B cell (primary cell): ENCODE data around the gene BANF2. TPM values are rescaled to one million over a fixed set of nuclear protein-coding genes. Genes with fewer than 3 reads are reported as not detected.
"Not testable (repeated sequence)": the region's sequence is repeated elsewhere in the genome, so short reads cannot be mapped to it uniquely, and the experiment has no call there.

ENCODE experiments used
- ATAC-seq: fragments of 200-7000 bp; cut with Tn5 transposase; one replicate; pipeline ENCODE4 v1.10.0; 2021; ENCODE audit warnings: low read depth, mild to moderate bottlenecking, moderate number of reproducible peaks, moderate library complexity
- CTCF ChIA-PET: fragments of 350-600 bp; sonication (Branson Sonifier 250); formaldehyde crosslinking; loops from one replicate; lab custom pipeline; 2021; ENCODE audit warnings: antibody characterized with exemption, inconsistent platforms; lab: Charles Lee
- POLR2A ChIA-PET: fragments of 350-600 bp; sonication (Branson Sonifier 250); formaldehyde crosslinking; loops from one replicate; lab custom pipeline; 2021; ENCODE audit warnings: antibody characterized with exemption; lab: Charles Lee
- DNase-seq: peaks from one replicate; pipeline ENCODE4 v3.0.0; 2013
- H2AFZ ChIP-seq: 2 replicates; pipeline ENCODE4 v1.6.1; 2012; ENCODE audit warnings: mild to moderate bottlenecking, low read depth, low read length; ENCODE audit not compliant: insufficient read depth, poor library complexity, severe bottlenecking
- H3K27ac ChIP-seq, 2 donors: 1 replicate in 1 of 2; 2 replicates in 1 of 2; pipeline ENCODE4 v1.5.1; 2012 to 2013; ENCODE audit warnings: low read length in 2 of 2, mild to moderate bottlenecking in 2 of 2, moderate library complexity in 1 of 2
- H3K27me3 ChIP-seq, 4 experiments: fragments of 200-600 bp in 1 of 4; sonication (generic) in 1 of 4; replicated peaks in 1 of 4; 1 replicate in 2 of 4; 2 replicates in 2 of 4; pipeline versions ENCODE4 v1.6.1 to v1.7.0; 2013 to 2016; ENCODE audit warnings: low read length in 3 of 4, mild to moderate bottlenecking in 2 of 4, mixed read lengths in 1 of 4, moderate library complexity in 1 of 4; ENCODE audit not compliant: insufficient read depth in 4 of 4, control insufficient read depth in 3 of 4; ENCODE audit errors: control extremely low read depth in 1 of 4
- H3K36me3 ChIP-seq, 2 experiments: replicated peaks in 1 of 2; 1 replicate in 1 of 2; 2 replicates in 1 of 2; pipeline versions ENCODE4 v1.6.1 to v1.7.1; 2013; ENCODE audit warnings: low read length in 1 of 2; ENCODE audit not compliant: insufficient read depth in 2 of 2, control insufficient read depth in 1 of 2; ENCODE audit errors: control extremely low read depth in 1 of 2, extremely low read depth in 1 of 2
- H3K4me1 ChIP-seq, 2 donors: fragments of 200-600 bp in 1 of 2; sonication (generic) in 1 of 2; 1 replicate in 1 of 2; 2 replicates in 1 of 2; pipeline versions ENCODE4 v1.5.1 to v1.6.1; 2013 to 2017; ENCODE audit warnings: low read length in 2 of 2; ENCODE audit not compliant: control insufficient read depth in 2 of 2, insufficient read depth in 2 of 2
- H3K4me2 ChIP-seq: replicated peaks from 2 replicates; pipeline ENCODE3; 2012; ENCODE audit warnings: mild to moderate bottlenecking, low read depth, low read length; ENCODE audit not compliant: poor library complexity, severe bottlenecking
- H3K4me3 ChIP-seq, 5 experiments: fragments of 200-600 bp in 1 of 5; sonication (generic) in 1 of 5; 1 replicate in 3 of 5; 2 replicates in 2 of 5; pipeline versions ENCODE4 v1.5.1 to v1.7.0; 2011 to 2016; ENCODE audit warnings: low read length in 4 of 5, mild to moderate bottlenecking in 4 of 5, low read depth in 2 of 5, control low read depth in 1 of 5, moderate library complexity in 1 of 5; ENCODE audit not compliant: insufficient read depth in 1 of 5; ENCODE audit errors: control extremely low read depth in 1 of 5, extremely low read depth in 1 of 5
- H3K79me2 ChIP-seq: fragments of 200-600 bp; sonication (generic); one replicate; pipeline ENCODE4 v1.6.0; 2016; ENCODE audit warnings: low read length; ENCODE audit not compliant: control insufficient read depth, insufficient read depth
- H3K9ac ChIP-seq: fragments of 200-600 bp; sonication (generic); 2 replicates; pipeline ENCODE4 v1.6.1; 2017; ENCODE audit warnings: mild to moderate bottlenecking, low read length, moderate library complexity
- H3K9me3 ChIP-seq, 3 donors: one replicate each; pipeline versions ENCODE4 v1.6.1 to v1.7.1; 2013; ENCODE audit warnings: low read length in 2 of 3; ENCODE audit not compliant: control insufficient read depth in 2 of 3, insufficient read depth in 1 of 3; ENCODE audit errors: control extremely low read depth in 1 of 3
- H4K20me1 ChIP-seq: 2 replicates; pipeline ENCODE4 v1.6.0; 2012; ENCODE audit warnings: mild to moderate bottlenecking, low read length; ENCODE audit not compliant: insufficient read depth, control insufficient read depth, poor library complexity, severe bottlenecking
- H3K27ac Mint-ChIP-seq: one replicate; pipeline ENCODE4 v1.8.0; 2021; ENCODE audit warnings: mixed read lengths
- H3K27me3 Mint-ChIP-seq: one replicate; pipeline ENCODE4 v1.8.0; 2021; ENCODE audit warnings: mixed read lengths
- H3K4me1 Mint-ChIP-seq: one replicate; pipeline ENCODE4 v1.8.0; 2021; ENCODE audit warnings: mixed read lengths
- H3K4me3 Mint-ChIP-seq: one replicate; pipeline ENCODE4 v1.8.0; 2021; ENCODE audit warnings: mixed read lengths
- H3K9me3 Mint-ChIP-seq: one replicate; pipeline ENCODE4 v1.8.0; 2022; ENCODE audit warnings: mixed read lengths; ENCODE audit not compliant: insufficient read depth
- EZH2 ChIP-seq: IDR thresholded peaks from 2 replicates; pipeline ENCODE4 v1.6.1; 2012; ENCODE audit warnings: borderline replicate concordance, low read depth, mild to moderate bottlenecking, moderate library complexity, low read length; ENCODE audit not compliant: insufficient read depth, poor library complexity, severe bottlenecking
- WGBS: methylation state at CpG from one replicate; pipeline ENCODE4 v1.1.5; 2013; ENCODE audit warnings: missing lambda C conversion rate; ENCODE audit not compliant: insufficient coverage; 5-methylcytosine and 5-hydroxymethylcytosine counted together
- intact Hi-C: fragments of 100-400 bp; cut with micrococcal nuclease; formaldehyde crosslinking; loops from one replicate; pipeline ENCODE4 v1.10.0; 2022
- polyA plus RNA-seq: library from polyadenylated mRNA; depleted of rRNA; stranded (reverse); fragments of >200 nt; gene quantifications from 2 replicates; pipeline ENCODE4 v1.2.3, GENCODE V29; 2012
- total RNA-seq, 2 donors: library from RNA; stranded (reverse); fragments of 120-200 nt in 1 of 2; gene quantifications; 1 replicate in 1 of 2; 2 replicates in 1 of 2; pipeline versions ENCODE4 v1.2.3 to v1.2.4, GENCODE V29; 2013 to 2022
- TF ChIP-seq, protein P1 (sequence below): fragments of 200-600 bp; IDR thresholded peaks from one replicate; pipeline ENCODE4 v1.8.0; 2022; ENCODE audit warnings: antibody characterized with exemption, mild to moderate bottlenecking

Gene BANF2
- total and polyA plus RNA-seq, 2 donors (not counting 1 experiment from before 2014, with no cell fraction given), result not detected

DNA sequence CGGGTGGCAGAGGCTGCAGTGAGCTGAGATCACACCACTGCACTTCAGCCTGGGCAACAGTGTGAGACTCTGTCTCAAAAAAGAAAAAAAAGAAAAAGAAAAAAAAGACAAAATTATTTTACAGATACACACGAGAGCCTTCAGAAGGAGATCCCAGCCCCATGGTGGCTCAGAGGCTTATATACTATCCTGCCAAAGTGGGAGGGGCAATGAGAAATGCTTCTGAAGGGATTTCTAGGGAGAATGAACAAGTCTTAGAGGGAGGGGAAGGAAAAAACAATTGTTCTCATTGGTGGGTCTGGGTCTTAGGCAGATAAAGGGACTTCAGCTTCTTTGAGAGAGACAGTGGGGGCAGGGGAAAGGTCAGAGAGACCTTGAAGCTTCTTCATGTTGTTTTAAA is 76.8 kb downstream of the BANF2 start:
- Histone ChIP-seq H4K20me1 (no peaks in the 10 kb centered on the region), H3K9me3 (peaks cover 0 to 5% (median 0%) of the 10 kb centered on the region in 3 donors), H3K4me3 (no peak overlapping the region), H3K4me2 (no peak overlapping the region), H3K27me3 (no peaks in the 10 kb centered on the region), H3K9ac (no peak overlapping the region), H3K4me1 (no peaks in the 10 kb centered on the region), H3K27ac (no peak overlapping the region), H3K79me2 (no peaks in the 10 kb centered on the region), H3K36me3 (no peaks in the 10 kb centered on the region), H2AFZ (no peak overlapping the region)
- intact Hi-C loops, result no loop called here
- 100% methylated on average over 1 of the region's 2 CpGs for WGBS
- no peak overlapping the region for H3K27ac Mint-ChIP-seq
- no peak for DNase-seq
- ATAC-seq, result no peak
- peaks cover 3% of the 10 kb centered on the region for H3K4me1 Mint-ChIP-seq
- H3K4me3 Mint-ChIP-seq, result no peak overlapping the region
- TF ChIP-seq EZH2, result no peak
- TF ChIP-seq, protein P1, sequence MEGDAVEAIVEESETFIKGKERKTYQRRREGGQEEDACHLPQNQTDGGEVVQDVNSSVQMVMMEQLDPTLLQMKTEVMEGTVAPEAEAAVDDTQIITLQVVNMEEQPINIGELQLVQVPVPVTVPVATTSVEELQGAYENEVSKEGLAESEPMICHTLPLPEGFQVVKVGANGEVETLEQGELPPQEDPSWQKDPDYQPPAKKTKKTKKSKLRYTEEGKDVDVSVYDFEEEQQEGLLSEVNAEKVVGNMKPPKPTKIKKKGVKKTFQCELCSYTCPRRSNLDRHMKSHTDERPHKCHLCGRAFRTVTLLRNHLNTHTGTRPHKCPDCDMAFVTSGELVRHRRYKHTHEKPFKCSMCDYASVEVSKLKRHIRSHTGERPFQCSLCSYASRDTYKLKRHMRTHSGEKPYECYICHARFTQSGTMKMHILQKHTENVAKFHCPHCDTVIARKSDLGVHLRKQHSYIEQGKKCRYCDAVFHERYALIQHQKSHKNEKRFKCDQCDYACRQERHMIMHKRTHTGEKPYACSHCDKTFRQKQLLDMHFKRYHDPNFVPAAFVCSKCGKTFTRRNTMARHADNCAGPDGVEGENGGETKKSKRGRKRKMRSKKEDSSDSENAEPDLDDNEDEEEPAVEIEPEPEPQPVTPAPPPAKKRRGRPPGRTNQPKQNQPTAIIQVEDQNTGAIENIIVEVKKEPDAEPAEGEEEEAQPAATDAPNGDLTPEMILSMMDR, result no peak
- CTCF ChIA-PET, result no interaction called here
- H3K9me3 Mint-ChIP-seq, result peaks cover 2% of the 10 kb centered on the region
- POLR2A ChIA-PET, result no interaction called here
- peaks cover 6% of the 10 kb centered on the region for H3K27me3 Mint-ChIP-seq

DNA sequence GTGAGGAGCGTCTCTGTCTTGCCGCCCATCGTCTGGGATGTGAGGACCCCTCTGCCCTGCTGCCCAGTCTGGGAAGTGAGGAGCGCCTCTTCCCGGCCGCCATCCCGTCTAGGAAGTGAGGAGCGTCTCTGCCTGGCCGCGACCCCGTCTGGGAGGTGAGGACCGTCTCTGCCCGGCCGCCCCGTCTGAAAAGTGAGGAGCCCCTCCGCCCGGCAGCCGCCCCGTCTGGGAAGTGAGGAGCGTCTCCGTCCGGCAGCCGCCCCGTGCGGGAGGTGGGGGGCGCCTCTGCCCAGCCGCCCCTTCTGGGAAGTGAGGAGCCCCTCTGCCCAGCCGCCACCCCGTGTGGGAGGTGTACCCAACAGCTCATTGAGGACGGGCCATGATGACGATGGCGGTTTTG is 79.2 kb downstream of the BANF2 start:
- DNase-seq, H3K4me3 ChIP-seq, H3K27ac ChIP-seq, H3K9ac ChIP-seq, H3K4me1 ChIP-seq, intact Hi-C loops, H3K79me2 ChIP-seq, CTCF ChIA-PET, H3K9me3 Mint-ChIP-seq, H4K20me1 ChIP-seq, H3K27me3 ChIP-seq, H2AFZ ChIP-seq, H3K27ac Mint-ChIP-seq, H3K4me1 Mint-ChIP-seq, H3K27me3 Mint-ChIP-seq, ATAC-seq, H3K36me3 ChIP-seq, H3K4me3 Mint-ChIP-seq, H3K4me2 ChIP-seq, POLR2A ChIA-PET, H3K9me3 ChIP-seq: not testable (repeated sequence)
- WGBS, result 96% methylated on average over 23 of the region's 32 CpGs
